Activated CD4-positive, alpha-beta T cell treated with anti-CD3 and anti-CD28 coated beads, Interleukin-2, amount 50 U/mL, for 24 hours (primary cell): ENCODE data around the gene HOXB6.

ENCODE experiments used
- DNase-seq, 2 donors: peaks; one replicate each; pipeline ENCODE4 v3.0.0-alpha.2; 2020; ENCODE audit warnings: low read depth in 1 of 2, low spot score in 1 of 2

HOXB6 gene

GRCh38 chr17:48596000-48596734 lies 8.6 kb downstream of the HOXB6 start:
- DNase-seq, result no peak

- DNase-seq, result no peak
Measured at GRCh38 chr17:48595278-48595999, 9.3 kb downstream of the HOXB6 start.

- no peak for DNase-seq
Measured at GRCh38 chr17:48594538-48595277, 10.1 kb downstream of the HOXB6 start.

GRCh38 chr17:48593840-48594537 lies 10.8 kb downstream of the HOXB6 start:
- peak; percentile 70 for DNase-seq

GRCh38 chr17:48593126-48593829 lies 11.5 kb downstream of the HOXB6 start, which contains the start of gene HOXB5:
TSS of gene HOXB5 (minus strand) at chr17:48593779. CDS start at chr17:48593682, 97 bp downstream.
- no peak for DNase-seq

- no peak for DNase-seq
Measured at GRCh38 chr17:48592577-48592976, 12.2 kb downstream of the HOXB6 start.

- DNase-seq, result no peak
Measured at GRCh38 chr17:48592057-48592514, 12.7 kb downstream of the HOXB6 start.

GRCh38 chr17:48591255-48592056 lies 13.3 kb downstream of the HOXB6 start:
- no peak for DNase-seq

- no peak for DNase-seq
Measured at GRCh38 chr17:48590607-48591161, 14.1 kb downstream of the HOXB6 start.

GRCh38 chr17:48589831-48590606 lies 14.8 kb downstream of the HOXB6 start, which contains the start of gene HOXB3:
TSS of gene HOXB3 (minus strand) at chr17:48590241. CDS start at chr17:48552474, 37,767 bp downstream.
- DNase-seq, result no peak

GRCh38 chr17:48589060-48589830 lies 15.5 kb downstream of the HOXB6 start:
- DNase-seq, result no peak

- DNase-seq, result no peak
Measured at GRCh38 chr17:48588528-48588927, 16.3 kb downstream of the HOXB6 start.

GRCh38 chr17:48588074-48588415 lies 16.7 kb downstream of the HOXB6 start:
- no peak for DNase-seq

GRCh38 chr17:48587276-48588073 lies 17.3 kb downstream of the HOXB6 start:
- no peak for DNase-seq

GRCh38 chr17:48586355-48587258 lies 18.2 kb downstream of the HOXB6 start:
- DNase-seq, result no peak

- DNase-seq, result no peak
Measured at GRCh38 chr17:48584223-48584741, 20.5 kb downstream of the HOXB6 start.
